ENCODE results near the gene CCDC60.

The CCDC60 gene

GRCh38 chr12:119399301-119399700, 64.8 kb downstream of the CCDC60 start:
- H4K20me1 ChIP-seq (ENCODE audit: insufficient read depth, low read length): no peaks in the 10 kb centered on the region
- no peak overlapping the region for H2AFZ ChIP-seq (ENCODE audit: low read length)
- H3K9me2 ChIP-seq (replicated peaks; ENCODE audit: insufficient read depth, low read length): no peaks in the 10 kb centered on the region
- no peaks in the 10 kb centered on the region for H3K9me3 ChIP-seq (replicated peaks; ENCODE audit: insufficient read depth, low read length)
- no peak overlapping the region for H3K9ac ChIP-seq (ENCODE audit: low read length)
- no peaks in the 10 kb centered on the region for H3K36me3 ChIP-seq (replicated peaks; ENCODE audit: insufficient read depth, low read length)
- no peak overlapping the region for H3K4me2 ChIP-seq (ENCODE audit: low read depth, low read length)
- H3K27me3 ChIP-seq (replicated peaks; ENCODE audit: insufficient read depth, low read length): no peaks in the 10 kb centered on the region
- no peaks in the 10 kb centered on the region for H3K79me2 ChIP-seq (ENCODE audit: low read length)
- no peaks in the 10 kb centered on the region for H3K4me1 ChIP-seq (ENCODE audit: low read length)
- no peak overlapping the region for H3K27ac ChIP-seq (ENCODE audit: low read length)
- TF ChIP-seq EZH2phosphoT487 (IDR thresholded peaks at IDR 0.05; ENCODE audit: low read length): no peak
- no peak for TF ChIP-seq EZH2 (optimal IDR thresholded peaks at IDR 0.05; ENCODE audit: low read depth, low read length)
- TF ChIP-seq, protein P1, sequence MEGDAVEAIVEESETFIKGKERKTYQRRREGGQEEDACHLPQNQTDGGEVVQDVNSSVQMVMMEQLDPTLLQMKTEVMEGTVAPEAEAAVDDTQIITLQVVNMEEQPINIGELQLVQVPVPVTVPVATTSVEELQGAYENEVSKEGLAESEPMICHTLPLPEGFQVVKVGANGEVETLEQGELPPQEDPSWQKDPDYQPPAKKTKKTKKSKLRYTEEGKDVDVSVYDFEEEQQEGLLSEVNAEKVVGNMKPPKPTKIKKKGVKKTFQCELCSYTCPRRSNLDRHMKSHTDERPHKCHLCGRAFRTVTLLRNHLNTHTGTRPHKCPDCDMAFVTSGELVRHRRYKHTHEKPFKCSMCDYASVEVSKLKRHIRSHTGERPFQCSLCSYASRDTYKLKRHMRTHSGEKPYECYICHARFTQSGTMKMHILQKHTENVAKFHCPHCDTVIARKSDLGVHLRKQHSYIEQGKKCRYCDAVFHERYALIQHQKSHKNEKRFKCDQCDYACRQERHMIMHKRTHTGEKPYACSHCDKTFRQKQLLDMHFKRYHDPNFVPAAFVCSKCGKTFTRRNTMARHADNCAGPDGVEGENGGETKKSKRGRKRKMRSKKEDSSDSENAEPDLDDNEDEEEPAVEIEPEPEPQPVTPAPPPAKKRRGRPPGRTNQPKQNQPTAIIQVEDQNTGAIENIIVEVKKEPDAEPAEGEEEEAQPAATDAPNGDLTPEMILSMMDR (IDR thresholded peaks at IDR 0.05; ENCODE audit: low read length): no peak
- H3F3A ChIP-seq (ENCODE audit: insufficient read depth, low read length): no peaks in the 10 kb centered on the region
- no peak for DNase-seq
- H3K4me3 ChIP-seq (ENCODE audit: low read length): no peak overlapping the region

DNA sequence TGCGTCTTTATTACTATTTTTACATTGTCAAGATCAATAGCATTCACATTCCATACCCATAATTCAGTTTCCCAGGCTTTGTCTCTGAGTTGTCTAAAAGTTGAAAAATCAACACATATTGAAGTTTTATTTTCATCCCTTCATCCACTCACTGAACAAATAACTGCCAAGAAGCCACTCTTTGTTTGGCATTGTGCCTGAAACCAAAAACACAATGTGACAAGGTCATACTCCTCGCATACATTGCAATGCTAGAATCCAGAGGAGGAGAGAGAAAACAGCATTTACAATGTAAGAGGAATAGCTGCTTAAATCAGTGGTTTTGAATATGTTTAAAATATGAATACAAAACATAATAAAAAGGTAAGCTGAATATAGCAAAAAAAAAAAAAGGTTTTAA, 71.8 kb downstream of the CCDC60 start:
- no peak for TF ChIP-seq EZH2 (optimal IDR thresholded peaks at IDR 0.05; ENCODE audit: low read depth, low read length)
- no peak for TF ChIP-seq EZH2phosphoT487 (IDR thresholded peaks at IDR 0.05; ENCODE audit: low read length)
- TF ChIP-seq, protein P1 (IDR thresholded peaks at IDR 0.05; ENCODE audit: low read length): no peak
- no peak for DNase-seq
- Histone ChIP-seq H3K27ac (ENCODE audit: low read length) (no peak overlapping the region), H2AFZ (ENCODE audit: low read length) (no peak overlapping the region), H3K4me1 (ENCODE audit: low read length) (no peaks in the 10 kb centered on the region), H3K9me2 (replicated peaks; ENCODE audit: insufficient read depth, low read length) (no peaks in the 10 kb centered on the region), H3F3A (ENCODE audit: insufficient read depth, low read length) (no peaks in the 10 kb centered on the region), H4K20me1 (ENCODE audit: insufficient read depth, low read length) (no peaks in the 10 kb centered on the region), H3K9me3 (replicated peaks; ENCODE audit: insufficient read depth, low read length) (no peaks in the 10 kb centered on the region), H3K4me3 (ENCODE audit: low read length) (no peak overlapping the region), H3K36me3 (replicated peaks; ENCODE audit: insufficient read depth, low read length) (no peaks in the 10 kb centered on the region), H3K27me3 (replicated peaks; ENCODE audit: insufficient read depth, low read length) (no peaks in the 10 kb centered on the region), H3K4me2 (ENCODE audit: low read depth, low read length) (no peak overlapping the region), H3K79me2 (ENCODE audit: low read length) (no peaks in the 10 kb centered on the region), H3K9ac (ENCODE audit: low read length) (no peak overlapping the region)

GRCh38 chr12:119406811-119407210, 72.3 kb downstream of the CCDC60 start:
- Histone ChIP-seq H3K79me2 (ENCODE audit: low read length) (no peaks in the 10 kb centered on the region), H3K9ac (ENCODE audit: low read length) (no peak overlapping the region), H3K27ac (ENCODE audit: low read length) (no peak overlapping the region), H3F3A (ENCODE audit: insufficient read depth, low read length) (no peaks in the 10 kb centered on the region), H3K9me3 (replicated peaks; ENCODE audit: insufficient read depth, low read length) (no peaks in the 10 kb centered on the region), H4K20me1 (ENCODE audit: insufficient read depth, low read length) (no peaks in the 10 kb centered on the region), H3K36me3 (replicated peaks; ENCODE audit: insufficient read depth, low read length) (no peaks in the 10 kb centered on the region), H3K4me3 (ENCODE audit: low read length) (no peak overlapping the region), H2AFZ (ENCODE audit: low read length) (no peak overlapping the region), H3K4me1 (ENCODE audit: low read length) (no peaks in the 10 kb centered on the region), H3K9me2 (replicated peaks; ENCODE audit: insufficient read depth, low read length) (no peaks in the 10 kb centered on the region), H3K4me2 (ENCODE audit: low read depth, low read length) (no peak overlapping the region), H3K27me3 (replicated peaks; ENCODE audit: insufficient read depth, low read length) (no peaks in the 10 kb centered on the region)
- no peak for TF ChIP-seq EZH2phosphoT487 (IDR thresholded peaks at IDR 0.05; ENCODE audit: low read length)
- TF ChIP-seq EZH2 (optimal IDR thresholded peaks at IDR 0.05; ENCODE audit: low read depth, low read length): no peak
- TF ChIP-seq, protein P1 (IDR thresholded peaks at IDR 0.05; ENCODE audit: low read length): no peak
- no peak for DNase-seq

Measured in MM.1S (cell line).